Measurements from ENCODE around the gene CBL. TPM values are rescaled to one million over a fixed set of nuclear protein-coding genes. Genes with fewer than 3 reads are reported as not detected.

Gene CBL
- total RNA-seq, 1 donor from 2014 or later = 30.4 TPM

- no peak for DNase-seq (ENCODE audit: low spot score)
These were observed 138.3 kb downstream of the CBL start for GRCh38 chr11:119344291-119345010.

- DNase-seq (ENCODE audit: low spot score) = no peak
These were observed 139.5 kb downstream of the CBL start for GRCh38 chr11:119345685-119346084.

GRCh38 chr11:119346605-119347004 is 140.5 kb downstream of the CBL start, which contains the start of gene MFRP:
Gene MFRP (minus strand): TSS chr11:119346705. CDS start chr11:119346513, 192 bp downstream.
- DNase-seq (ENCODE audit: low spot score) = no peak

GRCh38 chr11:119347242-119347641 is 141.1 kb downstream of the CBL start:
- no peak for DNase-seq (ENCODE audit: low spot score)

- DNase-seq (ENCODE audit: low spot score) = no peak
These were observed 141.9 kb downstream of the CBL start for GRCh38 chr11:119347940-119348605.

- no peak for DNase-seq (ENCODE audit: low spot score)
These were observed 144.2 kb downstream of the CBL start for GRCh38 chr11:119350302-119350701.

- no peak for DNase-seq (ENCODE audit: low spot score)
These were observed 145.1 kb downstream of the CBL start for GRCh38 chr11:119351232-119351631.

- no peak for DNase-seq (ENCODE audit: low spot score)
These were observed 146.7 kb downstream of the CBL start for GRCh38 chr11:119352857-119353260.

- DNase-seq (ENCODE audit: low spot score) = no peak
These were observed 149.1 kb downstream of the CBL start for GRCh38 chr11:119355091-119355843.

- DNase-seq (ENCODE audit: low spot score) = peak; percentile 95
These were observed 150.4 kb downstream of the CBL start for GRCh38 chr11:119356349-119357031.

GRCh38 chr11:119357074-119357473 is 150.9 kb downstream of the CBL start:
- no peak for DNase-seq (ENCODE audit: low spot score)

Small RNA genes within 50 kb of the gene (microRNA-seq; reads per million reads assigned to microRNA genes)
- gene MIR6756 (ENCODE audit: borderline number of aligned reads) = not detected

Other genes starting within 250 kb of the CBL start
- gene FOXR1, start 234.6 kb upstream of the CBL start, total RNA-seq = not detected
- gene CENATAC, start 208.2 kb upstream of the CBL start, total RNA-seq = 34.8 TPM
- 953 TPM for gene RPS25, start 188.0 kb upstream of the CBL start, total RNA-seq
- 52.8 TPM for gene TRAPPC4, start 187.6 kb upstream of the CBL start, total RNA-seq
- 10.2 TPM for gene SLC37A4, start 175.5 kb upstream of the CBL start, total RNA-seq
- 115 TPM for gene HYOU1, start 149.1 kb upstream of the CBL start, total RNA-seq
- 33.3 TPM for gene VPS11, start 138.5 kb upstream of the CBL start, total RNA-seq
- gene HMBS, start 121.5 kb upstream of the CBL start, total RNA-seq = 22.2 TPM
- gene DPAGT1, start 104.5 kb upstream of the CBL start, total RNA-seq = 40.9 TPM
- 11.0 TPM for gene C2CD2L, start 99.0 kb upstream of the CBL start, total RNA-seq
- gene HINFP, start 84.8 kb upstream of the CBL start, total RNA-seq = 13.5 TPM
- gene ABCG4, start 57.3 kb upstream of the CBL start, total RNA-seq = not detected
- gene NLRX1, start 37.6 kb upstream of the CBL start, total RNA-seq = 16.3 TPM
- gene NHERF4, start 20.9 kb upstream of the CBL start, total RNA-seq = not detected
- gene MCAM, start 110.8 kb downstream of the CBL start, total RNA-seq = 550 TPM
- 20.6 TPM for gene RNF26, start 128.2 kb downstream of the CBL start, total RNA-seq
- 52.9 TPM for gene C1QTNF5, start 134.5 kb downstream of the CBL start, total RNA-seq
- gene MFRP, start 140.4 kb downstream of the CBL start, total RNA-seq = not detected
- 4.2 TPM for gene USP2, start 175.4 kb downstream of the CBL start, total RNA-seq
- 33.4 TPM for gene THY1, start 216.8 kb downstream of the CBL start, total RNA-seq

Data from mesenteric fat pad (tissue), 1 donor.